Stimulated activated CD8-positive, alpha-beta memory T cell treated with anti-CD3 and anti-CD28 coated beads, Interleukin-7, amount 100 ng/mL, for 1 hour (primary cell): Measurements from ENCODE around the gene EEFSEC.

Experiments
- DNase-seq, 2 donors: peaks; one replicate each; pipeline ENCODE4 v3.0.0-alpha.2; 2020; ENCODE audit warnings: low read depth in 2 of 2

EEFSEC gene

DNA sequence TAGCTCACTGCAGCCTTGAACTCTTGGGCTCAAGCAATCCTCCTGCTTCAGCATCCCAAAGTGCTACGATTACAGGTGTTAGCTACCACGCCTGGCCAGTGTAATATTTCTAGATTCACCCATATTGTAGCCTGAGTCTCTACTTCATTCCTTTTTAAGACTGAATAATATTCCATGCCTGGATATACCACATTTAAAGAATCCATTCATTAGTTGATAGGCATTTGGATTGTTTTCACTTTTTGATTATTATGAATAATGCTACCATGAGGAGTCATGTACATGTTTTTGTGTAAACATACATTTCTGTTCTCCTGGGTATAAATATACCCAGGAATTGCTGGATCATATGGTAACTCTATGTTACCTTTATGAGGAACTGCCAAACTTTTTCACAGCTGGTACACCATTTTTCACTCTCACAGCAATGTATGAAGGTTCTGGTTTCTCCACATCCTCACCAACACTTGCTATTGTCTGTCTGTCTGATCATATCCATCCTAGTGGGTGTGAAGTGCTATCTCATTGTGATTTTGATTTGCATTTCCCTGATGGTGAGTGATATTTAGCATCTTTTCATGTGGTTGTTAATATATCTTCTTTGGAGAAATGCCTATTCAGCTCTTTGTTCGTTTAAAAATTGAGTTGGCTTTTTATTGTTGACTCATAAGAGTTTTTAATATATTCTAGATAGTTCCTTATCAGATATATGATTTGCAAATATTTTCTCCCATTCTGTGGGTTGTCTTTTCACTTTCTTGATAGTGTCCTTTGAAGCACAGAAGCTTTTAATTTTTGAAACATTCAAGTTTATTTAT is 32.6 kb downstream of the EEFSEC start:
- no peak for DNase-seq

GRCh38 chr3:128187495-128187894 is 34.2 kb downstream of the EEFSEC start:
- DNase-seq = no peak

DNA sequence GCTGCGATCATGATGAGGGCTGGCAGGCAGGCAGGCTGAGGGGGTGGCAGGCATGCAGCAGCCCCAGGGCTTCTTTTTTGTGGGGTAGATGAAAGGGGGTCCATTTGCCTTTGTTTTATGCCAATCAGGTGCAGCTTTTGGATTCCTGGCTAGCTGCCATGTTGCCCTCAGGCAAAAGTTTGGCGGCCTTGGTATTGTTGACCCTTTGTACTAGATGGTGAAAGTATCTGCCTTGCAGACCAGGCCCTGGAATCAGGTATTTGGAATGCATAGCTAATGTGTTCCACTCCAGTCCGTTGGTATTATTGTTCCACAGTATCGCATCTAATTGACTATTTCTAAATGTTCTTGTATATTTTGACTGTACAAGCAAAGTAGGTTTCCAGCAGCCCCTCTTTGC is 35.0 kb downstream of the EEFSEC start:
- DNase-seq = no peak

- no peak for DNase-seq
Observed at GRCh38 chr3:128188956-128189355, 35.7 kb downstream of the EEFSEC start.

DNA sequence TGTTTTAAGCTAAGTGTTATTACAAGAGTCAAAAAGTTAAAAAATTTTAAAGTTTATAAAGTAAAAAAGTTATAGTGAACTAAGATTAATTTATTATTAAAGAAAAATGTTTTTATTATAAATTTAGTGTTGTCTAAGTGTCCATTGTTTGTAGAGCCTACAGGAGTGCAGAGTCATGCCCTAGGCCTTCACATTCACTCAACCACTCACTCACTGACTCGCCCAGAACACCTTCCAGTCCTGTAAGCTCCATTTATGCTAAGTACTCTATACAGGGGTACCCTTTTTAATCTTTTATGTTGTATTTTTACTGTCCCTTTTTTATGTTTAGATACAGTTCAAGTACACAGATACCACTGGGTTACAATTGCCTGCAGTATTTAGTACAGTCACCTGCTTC is 37.2 kb downstream of the EEFSEC start:
- DNase-seq = no peak

- DNase-seq = no peak
Observed at GRCh38 chr3:128192131-128192530, 38.9 kb downstream of the EEFSEC start.

DNA sequence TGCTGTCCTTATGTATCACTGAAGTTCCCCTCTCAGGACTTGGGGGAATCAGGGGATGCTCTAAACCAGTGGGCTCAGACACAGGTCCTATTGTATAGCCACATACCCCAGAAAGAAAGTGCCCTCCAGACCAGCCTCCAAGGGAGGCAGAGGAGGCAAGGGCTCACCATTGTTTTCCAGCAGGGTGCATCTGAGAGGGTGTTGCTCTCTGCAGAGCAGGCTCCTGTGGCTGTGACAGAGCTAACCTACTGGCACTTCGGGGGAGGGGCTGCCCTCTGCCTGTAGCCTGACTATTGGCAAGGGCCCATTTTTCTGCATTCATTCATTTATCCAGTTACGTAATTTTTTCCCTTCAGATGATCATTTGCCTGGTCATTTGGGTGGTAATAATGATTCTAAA is 39.9 kb downstream of the EEFSEC start:
- no peak for DNase-seq

DNA sequence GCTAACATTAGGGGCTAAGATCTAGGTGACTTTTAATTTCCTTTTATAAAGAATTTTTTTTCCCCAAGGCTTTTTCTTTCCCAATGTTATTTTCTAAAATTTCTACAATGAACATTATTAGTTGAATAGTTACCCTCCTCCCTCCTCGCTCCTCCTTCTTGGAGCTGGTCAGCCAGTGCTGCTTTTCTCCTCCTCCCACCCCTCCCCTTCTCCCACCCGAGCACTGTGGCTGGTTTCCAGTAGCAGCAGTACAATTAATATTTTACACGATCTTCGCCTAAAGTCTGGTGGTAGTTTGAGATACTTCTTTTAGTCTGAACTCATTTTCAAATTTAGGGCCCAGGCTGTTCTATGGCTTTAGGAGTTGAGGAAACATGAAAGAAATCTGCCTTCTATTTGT is 41.6 kb downstream of the EEFSEC start:
- DNase-seq = no peak

DNA sequence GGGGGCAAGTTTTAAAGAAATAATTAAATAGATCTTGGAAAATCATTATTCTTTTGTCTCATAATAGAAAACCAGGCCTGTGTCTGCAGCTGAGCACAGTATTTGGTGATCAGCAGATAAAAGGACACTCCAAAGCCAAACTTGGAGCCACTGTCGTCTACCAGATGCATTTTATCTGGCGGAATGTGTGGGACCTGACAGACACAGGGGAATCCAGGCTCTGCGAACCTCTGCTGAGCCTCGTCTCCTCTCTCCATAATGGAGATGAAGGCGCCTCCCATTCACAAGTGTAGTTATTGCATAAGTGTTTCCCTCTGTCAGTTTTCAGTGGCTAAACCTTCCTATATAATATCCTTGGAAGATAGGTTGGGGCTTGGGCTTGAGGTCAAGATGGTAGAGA is 42.1 kb downstream of the EEFSEC start:
- DNase-seq = no peak

- no peak for DNase-seq
Observed at GRCh38 chr3:128195802-128196201, 42.5 kb downstream of the EEFSEC start.

- DNase-seq = no peak
Observed at GRCh38 chr3:128196647-128197046, 43.4 kb downstream of the EEFSEC start.

GRCh38 chr3:128197855-128198254 is 44.6 kb downstream of the EEFSEC start:
- no peak for DNase-seq

DNA sequence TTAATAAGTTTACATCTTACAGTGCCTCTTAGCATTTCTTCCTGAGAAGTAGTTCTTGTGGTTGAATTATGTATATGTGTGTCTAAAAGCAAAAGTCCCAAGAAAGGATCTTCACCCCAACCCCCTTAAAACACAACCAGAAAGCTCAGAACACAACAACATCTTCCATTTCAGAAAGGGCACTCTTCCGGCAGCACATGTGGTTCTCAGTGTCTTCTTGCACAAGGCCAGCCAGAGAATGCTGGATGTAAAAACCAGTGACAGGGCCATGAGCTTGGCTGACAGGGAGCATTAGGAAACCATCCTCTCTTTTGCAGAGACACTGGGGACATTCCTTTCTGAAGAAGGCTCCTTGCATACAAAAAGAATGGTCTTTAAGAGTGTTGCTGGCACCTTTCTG is 45.0 kb downstream of the EEFSEC start:
- no peak for DNase-seq

- DNase-seq = no peak
Observed at GRCh38 chr3:128199110-128199509, 45.8 kb downstream of the EEFSEC start.

DNA sequence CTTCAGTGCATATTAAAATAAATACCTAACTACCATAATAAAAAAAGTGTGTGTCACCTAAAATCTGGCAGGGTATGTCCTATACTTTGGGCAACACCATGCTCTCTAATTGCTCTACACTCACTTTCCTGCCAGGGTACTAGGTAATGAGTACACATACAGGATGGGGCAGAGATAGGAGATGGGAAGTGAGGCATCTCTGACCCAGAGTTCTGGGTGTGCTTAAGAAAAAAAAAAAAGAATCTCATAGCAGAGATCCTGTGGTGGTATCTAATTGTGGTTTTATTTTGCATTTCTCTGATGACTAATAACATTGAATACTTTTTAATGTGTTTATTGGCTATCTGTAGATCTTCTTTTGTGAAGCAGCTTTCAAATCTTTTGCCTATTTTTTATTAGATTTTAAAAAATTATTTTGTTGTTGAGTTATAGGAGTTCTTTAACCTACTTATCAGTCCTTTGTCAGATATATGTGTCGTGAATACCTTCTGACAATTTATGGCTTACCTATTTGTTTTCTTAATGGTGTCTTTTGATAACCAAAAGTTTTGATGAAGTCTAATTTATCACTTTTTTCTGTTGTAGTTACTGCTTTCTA is 48.0 kb downstream of the EEFSEC start:
- DNase-seq = no peak

- no peak for DNase-seq
Observed at GRCh38 chr3:128203169-128203568, 49.9 kb downstream of the EEFSEC start.

DNA sequence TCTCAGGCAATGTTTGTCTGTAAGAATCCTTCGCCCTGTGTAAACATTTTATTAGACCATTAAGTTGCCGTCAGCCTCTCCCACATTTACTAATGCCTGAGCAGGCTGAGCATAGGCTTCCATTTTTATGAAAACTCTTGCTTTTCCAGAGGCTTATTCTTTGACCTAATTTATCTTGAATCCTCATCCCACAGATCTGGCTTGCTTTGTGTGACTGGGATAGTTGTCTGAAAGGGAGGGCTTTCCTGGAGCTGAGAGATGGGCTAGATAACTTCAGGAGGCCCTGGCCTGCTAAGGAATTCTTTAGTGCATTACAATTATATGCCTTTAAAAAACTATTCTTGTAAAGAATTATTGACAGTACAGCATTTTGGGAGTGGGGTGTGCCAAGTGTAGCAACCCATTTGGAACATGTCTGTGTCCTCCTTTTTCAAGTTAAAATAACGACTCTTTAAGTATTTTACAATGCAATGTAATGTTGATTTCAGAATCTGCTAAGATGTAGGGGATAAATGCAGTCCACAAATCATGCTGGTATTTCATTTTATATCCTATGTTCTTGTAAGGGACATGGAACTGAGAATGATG is 52.4 kb downstream of the EEFSEC start:
- no peak for DNase-seq

GRCh38 chr3:128207951-128208350 is 54.7 kb downstream of the EEFSEC start:
- DNase-seq = no peak

- no peak for DNase-seq
Observed at GRCh38 chr3:128210711-128211110, 57.4 kb downstream of the EEFSEC start.

GRCh38 chr3:128214056-128214455 is 60.8 kb downstream of the EEFSEC start:
- DNase-seq = no peak

DNA sequence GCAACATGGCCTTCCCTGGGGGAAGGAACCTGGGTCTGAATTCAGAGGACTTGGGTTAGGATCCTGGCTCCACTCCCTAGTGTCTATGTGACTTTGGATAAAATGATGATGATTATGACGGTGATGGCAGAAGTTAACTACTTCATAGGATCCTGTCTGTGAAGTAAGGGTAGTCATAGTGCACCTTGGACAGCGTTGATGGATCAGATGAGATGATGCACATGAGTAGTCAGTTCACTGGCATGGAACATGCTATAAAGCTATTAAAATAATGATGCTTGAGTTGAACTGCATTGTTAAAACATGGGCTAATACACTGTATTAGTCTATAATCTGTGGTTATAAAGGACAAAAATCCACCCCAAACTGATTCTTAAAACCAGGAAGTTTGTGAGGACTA is 62.0 kb downstream of the EEFSEC start:
- DNase-seq = no peak

GRCh38 chr3:128215800-128216495 is 62.7 kb downstream of the EEFSEC start:
- no peak for DNase-seq
